GM23338 (cell line): Measurements from ENCODE around the gene TLE2. TPM values are rescaled to one million over a fixed set of nuclear protein-coding genes. Genes with fewer than 3 reads are reported as not detected.

Source experiments
- ATAC-seq: fragments of 200-7000 bp; cut with Tn5 transposase; 3 replicates; pipeline ENCODE4 v1.9.1; 2020
- DNase-seq: peaks from one replicate; pipeline ENCODE4 v3.0.0-alpha.2; 2015; ENCODE audit warnings: low spot score
- H2AFZ ChIP-seq: fragments of 200-600 bp; sonication (generic); 2 replicates; pipeline ENCODE4 v1.8.0; 2016; ENCODE audit warnings: antibody characterized with exemption, mild to moderate bottlenecking, moderate library complexity
- H3F3A ChIP-seq: fragments of 200-600 bp; sonication (generic); replicated peaks from 2 replicates; pipeline ENCODE4 v1.8.0; 2017; ENCODE audit warnings: antibody characterized with exemption, mixed run types, low read depth
- H3K27ac ChIP-seq: fragments of 200-600 bp; sonication (generic); 2 replicates; pipeline ENCODE4 v1.6.1; 2016; ENCODE audit warnings: low read depth
- H3K27me3 ChIP-seq: fragments of 200-600 bp; sonication (generic); 2 replicates; pipeline ENCODE4 v1.8.0; 2016; ENCODE audit warnings: mild to moderate bottlenecking, mixed run types, moderate library complexity; ENCODE audit not compliant: insufficient read depth
- H3K36me3 ChIP-seq: fragments of 200-600 bp; sonication (generic); 2 replicates; pipeline ENCODE4 v1.8.0; 2016; ENCODE audit warnings: mild to moderate bottlenecking; ENCODE audit not compliant: insufficient read depth
- H3K4me1 ChIP-seq: fragments of 200-600 bp; sonication (generic); 2 replicates; pipeline ENCODE4 v1.8.0; 2016; ENCODE audit warnings: mild to moderate bottlenecking, moderate library complexity; ENCODE audit not compliant: insufficient read depth
- H3K4me2 ChIP-seq: fragments of 200-600 bp; sonication (generic); 2 replicates; pipeline ENCODE4 v1.7.1; 2017; ENCODE audit warnings: mixed run types
- H3K4me3 ChIP-seq: fragments of 200-600 bp; sonication (generic); 2 replicates; pipeline ENCODE4 v1.6.1; 2016; ENCODE audit warnings: mixed run types
- H3K79me2 ChIP-seq: fragments of 200-600 bp; sonication (generic); replicated peaks from 2 replicates; pipeline ENCODE4 v1.8.0; 2017; ENCODE audit warnings: mild to moderate bottlenecking; ENCODE audit not compliant: insufficient read depth
- H3K9me2 ChIP-seq: fragments of 200-600 bp; sonication (generic); 2 replicates; pipeline ENCODE4 v1.8.0; 2017; ENCODE audit not compliant: insufficient read depth
- H4K20me1 ChIP-seq: fragments of 200-600 bp; sonication (generic); replicated peaks from 2 replicates; pipeline ENCODE4 v1.8.0; 2017; ENCODE audit warnings: mild to moderate bottlenecking; ENCODE audit not compliant: insufficient read depth
- H3K27ac Mint-ChIP-seq: 2 replicates; pipeline ENCODE4 v1.8.0; 2020; ENCODE audit warnings: inconsistent platforms, mild to moderate bottlenecking, moderate library complexity, mixed read lengths
- H3K27me3 Mint-ChIP-seq: 3 replicates; pipeline ENCODE4 v1.8.0; 2022; ENCODE audit warnings: low read depth, mild to moderate bottlenecking, moderate library complexity, mixed read lengths, inconsistent platforms; ENCODE audit not compliant: insufficient read depth, poor library complexity
- H3K36me3 Mint-ChIP-seq: 3 replicates; pipeline ENCODE4 v1.8.0; 2021; ENCODE audit warnings: low read depth, mild to moderate bottlenecking, inconsistent platforms, moderate library complexity, mixed read lengths
- H3K4me1 Mint-ChIP-seq: 3 replicates; pipeline ENCODE4 v1.8.0; 2020; ENCODE audit warnings: mild to moderate bottlenecking, inconsistent platforms, mixed read lengths
- H3K4me3 Mint-ChIP-seq: 3 replicates; pipeline ENCODE4 v1.8.0; 2021; ENCODE audit warnings: moderate library complexity, mild to moderate bottlenecking, inconsistent platforms, mixed read lengths
- H3K9me3 Mint-ChIP-seq: 3 replicates; pipeline ENCODE4 v1.8.0; 2020; ENCODE audit warnings: moderate library complexity, mild to moderate bottlenecking, inconsistent platforms, mixed read lengths
- CREB1 ChIP-seq: fragments of 250-450 bp; sonication (Bioruptor Pico); IDR thresholded peaks from 2 replicates; pipeline ENCODE4 v1.5.0; 2020; ENCODE audit warnings: low read depth, mild to moderate bottlenecking, moderate library complexity
- EZH2 ChIP-seq: fragments of 200-600 bp; sonication (generic); IDR thresholded peaks from one replicate; pipeline ENCODE4 v1.8.0; 2017; ENCODE audit warnings: antibody characterized with exemption, mild to moderate bottlenecking, low read depth; ENCODE audit not compliant: unreplicated experiment
- EZH2phosphoT487 ChIP-seq: fragments of 200-600 bp; sonication (generic); IDR thresholded peaks from one replicate; pipeline ENCODE4 v1.8.1; 2018; ENCODE audit warnings: antibody characterized with exemption; ENCODE audit not compliant: unreplicated experiment
- JUNB ChIP-seq: IDR thresholded peaks from one replicate; pipeline ENCODE4 v1.6.1; 2016; ENCODE audit warnings: antibody characterized with exemption; ENCODE audit not compliant: unreplicated experiment
- NANOG ChIP-seq: IDR thresholded peaks from 2 replicates; pipeline ENCODE4 v1.6.1; 2016; ENCODE audit warnings: antibody characterized with exemption, borderline replicate concordance
- POLR2AphosphoS5 ChIP-seq: IDR thresholded peaks from 2 replicates; pipeline ENCODE4 v1.6.1; 2016; ENCODE audit warnings: antibody characterized with exemption, low read depth
- STAT1 ChIP-seq: IDR thresholded peaks from one replicate; pipeline ENCODE4 v1.6.1; 2016; ENCODE audit warnings: antibody characterized with exemption; ENCODE audit not compliant: unreplicated experiment
- ZNF114 ChIP-seq: fragments of 250-450 bp; sonication (Bioruptor Pico); IDR thresholded peaks from 2 replicates; pipeline ENCODE4 v1.5.0; 2020; ENCODE audit warnings: mild to moderate bottlenecking, moderate library complexity
- ZNF331 ChIP-seq: fragments of 250-450 bp; sonication (Bioruptor Pico); IDR thresholded peaks from 2 replicates; pipeline ENCODE4 v1.5.0; 2020; ENCODE audit warnings: low read depth, mild to moderate bottlenecking, moderate library complexity
- long read RNA-seq: library from polyadenylated mRNA; unstranded; transcript quantifications from one replicate; pipeline ENCODE4 v2.0.0, GENCODE V29; 2020; ENCODE audit not compliant: unreplicated experiment
- polyA plus RNA-seq: library from polyadenylated mRNA; unstranded; fragments of >200 nt; fragmentation: Nextera tagmentation; extraction: Ambion mirVana; gene quantifications from 2 replicates; pipeline ENCODE4 v1.2.1, GENCODE V29; 2016
- total RNA-seq: library from RNA; depleted of rRNA; stranded (reverse); fragments of >200 nt; shearing (Covaris generic); gene quantifications from 2 replicates; pipeline ENCODE4 v1.2.3, GENCODE V29; 2014; rRNA removed
- TF ChIP-seq, protein P1 (sequence below): IDR thresholded peaks from 2 replicates; pipeline ENCODE4 v1.6.1; 2016; ENCODE audit warnings: antibody characterized with exemption
- TF ChIP-seq, protein P2 (sequence below): IDR thresholded peaks from one replicate; pipeline ENCODE4 v1.6.1; 2018; ENCODE audit warnings: antibody characterized with exemption; ENCODE audit not compliant: unreplicated experiment
- TF ChIP-seq, protein P3 (sequence below), 2 experiments: fragments of 200-600 bp in 1 of 2; sonication (generic) in 1 of 2; conservative IDR thresholded peaks; 2 replicates each; pipeline versions ENCODE4 v1.5.1 to v1.6.1; 2016 to 2017; ENCODE audit warnings: antibody characterized with exemption in 2 of 2, low read depth in 2 of 2, mild to moderate bottlenecking in 2 of 2, moderate library complexity in 1 of 2

The TLE2 gene
- total RNA-seq, result 21.3 and 22.8 TPM in 2 replicates
- polyA plus RNA-seq, result 5.2 and 5.6 TPM in 2 replicates
- long read RNA-seq, partial matches to known transcripts, result 3 of 5 reads
- long read RNA-seq, other reads (novel, unspliced or antisense), result 2 of 5 reads

DNA sequence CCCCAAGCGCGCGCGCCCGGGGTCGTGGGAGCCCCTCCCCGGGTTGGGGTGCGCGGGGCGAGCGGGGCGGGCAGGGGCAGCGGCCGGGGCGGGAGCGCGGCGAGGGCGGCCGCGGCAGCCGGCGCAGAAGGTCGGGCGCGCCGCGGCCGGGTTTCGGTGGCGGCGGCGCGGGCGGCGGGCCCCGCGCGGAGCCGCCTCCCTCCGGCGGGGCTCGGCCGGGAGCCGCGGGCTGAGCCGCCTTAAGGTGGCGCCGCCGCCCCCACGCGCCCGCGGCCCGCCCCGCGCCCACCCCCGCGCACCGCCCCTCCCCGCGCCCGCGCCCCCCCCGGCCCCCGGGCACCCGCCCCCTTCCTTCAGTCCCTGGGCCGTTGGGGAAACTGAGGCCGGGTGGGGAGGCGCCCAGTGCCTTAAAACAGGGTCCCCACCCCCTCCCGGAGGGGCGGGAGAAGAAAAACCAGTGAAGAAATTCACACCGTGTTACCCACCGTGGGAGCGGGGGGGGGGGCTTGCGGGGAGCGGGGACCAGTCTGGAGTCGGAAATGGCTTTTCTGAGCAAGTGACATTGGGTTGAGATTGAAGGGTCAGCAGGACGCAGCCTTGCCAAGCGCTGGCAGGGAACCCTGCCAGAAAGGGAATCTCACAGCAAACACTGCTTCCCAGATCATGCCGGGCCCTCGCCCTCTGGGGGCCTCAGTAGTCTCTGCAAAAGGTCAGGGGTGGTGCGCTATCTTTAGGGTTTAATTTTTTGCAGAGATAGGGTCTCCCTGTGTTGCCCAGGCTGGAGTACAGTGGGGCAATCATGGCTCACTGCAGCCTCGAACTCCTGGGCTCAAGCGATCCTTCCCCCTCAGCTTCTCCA, at the start of gene TLE2:
TSS of gene TLE2 (minus strand) at position 216 of the 859 bp plus-strand sequence. CDS start 376 bp downstream, outside the sequence.
- peak within 1 kb of the TSS; percentile 89 for H3K4me2 ChIP-seq
- H3K79me2 ChIP-seq, result no peaks in the 10 kb centered on the region
- peak within 1 kb of the TSS; percentile 76 for H3K4me3 ChIP-seq
- peaks cover 14% of the 10 kb centered on the region for H3K4me1 ChIP-seq
- Mint-ChIP-seq H3K4me3 (peak within 1 kb of the TSS; percentile 71), H3K4me1 (peaks cover 20% of the 10 kb centered on the region; the same call in 2 of the 3 replicates), H3K36me3 (peaks cover 2% of the 10 kb centered on the region; the same call in 1 of the 3 replicates), H3K27me3 (peaks cover 67% of the 10 kb centered on the region), H3K27ac (no peak within 1 kb of the TSS), H3K9me3 (no peaks in the 10 kb centered on the region)
- DNase-seq, result peak; percentile 52
- H3F3A ChIP-seq, result no peaks in the 10 kb centered on the region
- no peaks in the 10 kb centered on the region for H4K20me1 ChIP-seq
- H2AFZ ChIP-seq, result peak within 1 kb of the TSS; percentile 92
- H3K36me3 ChIP-seq, result no peaks in the 10 kb centered on the region
- H3K27ac ChIP-seq, result no peak within 1 kb of the TSS
- peaks cover 95% of the 10 kb centered on the region for H3K27me3 ChIP-seq
- ATAC-seq, result no peak; the same call in 1 of the 3 replicates
- H3K9me2 ChIP-seq, result no peaks in the 10 kb centered on the region
- TF ChIP-seq POLR2AphosphoS5, result no peak
- TF ChIP-seq, protein P1, sequence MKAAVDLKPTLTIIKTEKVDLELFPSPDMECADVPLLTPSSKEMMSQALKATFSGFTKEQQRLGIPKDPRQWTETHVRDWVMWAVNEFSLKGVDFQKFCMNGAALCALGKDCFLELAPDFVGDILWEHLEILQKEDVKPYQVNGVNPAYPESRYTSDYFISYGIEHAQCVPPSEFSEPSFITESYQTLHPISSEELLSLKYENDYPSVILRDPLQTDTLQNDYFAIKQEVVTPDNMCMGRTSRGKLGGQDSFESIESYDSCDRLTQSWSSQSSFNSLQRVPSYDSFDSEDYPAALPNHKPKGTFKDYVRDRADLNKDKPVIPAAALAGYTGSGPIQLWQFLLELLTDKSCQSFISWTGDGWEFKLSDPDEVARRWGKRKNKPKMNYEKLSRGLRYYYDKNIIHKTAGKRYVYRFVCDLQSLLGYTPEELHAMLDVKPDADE, result no peak
- no peak for TF ChIP-seq CREB1
- TF ChIP-seq, protein P2, sequence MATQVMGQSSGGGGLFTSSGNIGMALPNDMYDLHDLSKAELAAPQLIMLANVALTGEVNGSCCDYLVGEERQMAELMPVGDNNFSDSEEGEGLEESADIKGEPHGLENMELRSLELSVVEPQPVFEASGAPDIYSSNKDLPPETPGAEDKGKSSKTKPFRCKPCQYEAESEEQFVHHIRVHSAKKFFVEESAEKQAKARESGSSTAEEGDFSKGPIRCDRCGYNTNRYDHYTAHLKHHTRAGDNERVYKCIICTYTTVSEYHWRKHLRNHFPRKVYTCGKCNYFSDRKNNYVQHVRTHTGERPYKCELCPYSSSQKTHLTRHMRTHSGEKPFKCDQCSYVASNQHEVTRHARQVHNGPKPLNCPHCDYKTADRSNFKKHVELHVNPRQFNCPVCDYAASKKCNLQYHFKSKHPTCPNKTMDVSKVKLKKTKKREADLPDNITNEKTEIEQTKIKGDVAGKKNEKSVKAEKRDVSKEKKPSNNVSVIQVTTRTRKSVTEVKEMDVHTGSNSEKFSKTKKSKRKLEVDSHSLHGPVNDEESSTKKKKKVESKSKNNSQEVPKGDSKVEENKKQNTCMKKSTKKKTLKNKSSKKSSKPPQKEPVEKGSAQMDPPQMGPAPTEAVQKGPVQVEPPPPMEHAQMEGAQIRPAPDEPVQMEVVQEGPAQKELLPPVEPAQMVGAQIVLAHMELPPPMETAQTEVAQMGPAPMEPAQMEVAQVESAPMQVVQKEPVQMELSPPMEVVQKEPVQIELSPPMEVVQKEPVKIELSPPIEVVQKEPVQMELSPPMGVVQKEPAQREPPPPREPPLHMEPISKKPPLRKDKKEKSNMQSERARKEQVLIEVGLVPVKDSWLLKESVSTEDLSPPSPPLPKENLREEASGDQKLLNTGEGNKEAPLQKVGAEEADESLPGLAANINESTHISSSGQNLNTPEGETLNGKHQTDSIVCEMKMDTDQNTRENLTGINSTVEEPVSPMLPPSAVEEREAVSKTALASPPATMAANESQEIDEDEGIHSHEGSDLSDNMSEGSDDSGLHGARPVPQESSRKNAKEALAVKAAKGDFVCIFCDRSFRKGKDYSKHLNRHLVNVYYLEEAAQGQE, result no peak
- TF ChIP-seq NANOG, result no peak
- no peak for TF ChIP-seq ZNF331 (CRISPR knock-in tag)
- TF ChIP-seq, protein P3, sequence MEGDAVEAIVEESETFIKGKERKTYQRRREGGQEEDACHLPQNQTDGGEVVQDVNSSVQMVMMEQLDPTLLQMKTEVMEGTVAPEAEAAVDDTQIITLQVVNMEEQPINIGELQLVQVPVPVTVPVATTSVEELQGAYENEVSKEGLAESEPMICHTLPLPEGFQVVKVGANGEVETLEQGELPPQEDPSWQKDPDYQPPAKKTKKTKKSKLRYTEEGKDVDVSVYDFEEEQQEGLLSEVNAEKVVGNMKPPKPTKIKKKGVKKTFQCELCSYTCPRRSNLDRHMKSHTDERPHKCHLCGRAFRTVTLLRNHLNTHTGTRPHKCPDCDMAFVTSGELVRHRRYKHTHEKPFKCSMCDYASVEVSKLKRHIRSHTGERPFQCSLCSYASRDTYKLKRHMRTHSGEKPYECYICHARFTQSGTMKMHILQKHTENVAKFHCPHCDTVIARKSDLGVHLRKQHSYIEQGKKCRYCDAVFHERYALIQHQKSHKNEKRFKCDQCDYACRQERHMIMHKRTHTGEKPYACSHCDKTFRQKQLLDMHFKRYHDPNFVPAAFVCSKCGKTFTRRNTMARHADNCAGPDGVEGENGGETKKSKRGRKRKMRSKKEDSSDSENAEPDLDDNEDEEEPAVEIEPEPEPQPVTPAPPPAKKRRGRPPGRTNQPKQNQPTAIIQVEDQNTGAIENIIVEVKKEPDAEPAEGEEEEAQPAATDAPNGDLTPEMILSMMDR (conservative IDR thresholded peaks at IDR 0.05; ENCODE audit: low read depth in 2 of 2), result peak in 1 of 2 experiments; percentile 16; a peak in 1 of 4 replicates
- TF ChIP-seq JUNB, result no peak
- TF ChIP-seq EZH2phosphoT487, result no peak
- no peak for TF ChIP-seq ZNF114
- peak; percentile 44 for TF ChIP-seq EZH2
- no peak for TF ChIP-seq STAT1
